Naive thymus-derived CD4-positive, alpha-beta T cell (primary cell): ENCODE measurements around the gene TAGLN. TPM values are rescaled to one million over a fixed set of nuclear protein-coding genes. Genes with fewer than 3 reads are reported as not detected.
"Not testable (repeated sequence)": the region's sequence is repeated elsewhere in the genome, so short reads cannot be mapped to it uniquely, and the experiment has no call there.

Experiments used
- ATAC-seq: fragments of 150-1000 bp; cut with Tn5 transposase; 2 replicates; pipeline ENCODE4 v1.10.0; 2021; ENCODE audit warnings: mild to moderate bottlenecking, moderate library complexity
- CTCF ChIA-PET: fragments of 350-600 bp; sonication (Branson Sonifier 250); formaldehyde crosslinking; loops from one replicate; lab custom pipeline; 2021; ENCODE audit warnings: antibody characterized with exemption; lab: Charles Lee
- POLR2A ChIA-PET: fragments of 350-600 bp; sonication (Branson Sonifier 250); formaldehyde crosslinking; loops from one replicate; lab custom pipeline; 2021; ENCODE audit warnings: antibody characterized with exemption, inconsistent platforms; lab: Charles Lee
- DNase-seq, 9 donors: peaks; one replicate each; pipeline versions ENCODE4 v3.0.0 to v3.0.0-alpha.2; 2020 to 2022; ENCODE audit warnings: mixed read lengths in 1 of 9
- H3K27ac ChIP-seq: one replicate; pipeline ENCODE4 v1.7.0; 2013; ENCODE audit warnings: mild to moderate bottlenecking, low read depth, low read length, moderate library complexity
- H3K27me3 ChIP-seq, 2 donors: one replicate each; pipeline ENCODE4 v1.7.0; 2013; ENCODE audit warnings: low read length in 2 of 2, mild to moderate bottlenecking in 2 of 2, moderate library complexity in 2 of 2; ENCODE audit not compliant: control insufficient read depth in 2 of 2, insufficient read depth in 2 of 2
- H3K36me3 ChIP-seq, 3 experiments: 1 replicate in 2 of 3; 2 replicates in 1 of 3; pipeline ENCODE4 v1.7.0; 2013; ENCODE audit warnings: low read length in 3 of 3, mild to moderate bottlenecking in 3 of 3, moderate library complexity in 1 of 3; ENCODE audit not compliant: insufficient read depth in 3 of 3, control insufficient read depth in 2 of 3
- H3K4me1 ChIP-seq, 2 donors: one replicate each; pipeline ENCODE4 v1.7.0; 2013; ENCODE audit warnings: low read length in 2 of 2, mild to moderate bottlenecking in 2 of 2, moderate library complexity in 1 of 2; ENCODE audit not compliant: control insufficient read depth in 2 of 2, insufficient read depth in 2 of 2
- H3K4me3 ChIP-seq: 2 replicates; pipeline ENCODE4 v1.7.0; 2013; ENCODE audit warnings: mild to moderate bottlenecking, low read length
- H3K9me3 ChIP-seq, 3 experiments: 1 replicate in 2 of 3; 2 replicates in 1 of 3; pipeline ENCODE4 v1.7.0; 2013; ENCODE audit warnings: low read length in 3 of 3; ENCODE audit not compliant: control insufficient read depth in 2 of 3
- H3K27ac Mint-ChIP-seq, 9 donors: one replicate each; pipeline ENCODE4 v1.8.0; 2020 to 2022; ENCODE audit warnings: mixed read lengths in 9 of 9, mild to moderate bottlenecking in 8 of 9, moderate library complexity in 5 of 9, inconsistent platforms in 2 of 9
- H3K27me3 Mint-ChIP-seq, 5 donors: one replicate each; pipeline ENCODE4 v1.8.0; 2021 to 2022; ENCODE audit warnings: mixed read lengths in 5 of 5, mild to moderate bottlenecking in 1 of 5
- H3K36me3 Mint-ChIP-seq, 5 donors: one replicate each; pipeline ENCODE4 v1.8.0; 2020 to 2022; ENCODE audit warnings: mixed read lengths in 5 of 5, mild to moderate bottlenecking in 3 of 5, inconsistent platforms in 1 of 5
- H3K4me1 Mint-ChIP-seq, 7 donors: one replicate each; pipeline ENCODE4 v1.8.0; 2020 to 2022; ENCODE audit warnings: mixed read lengths in 7 of 7, mild to moderate bottlenecking in 3 of 7, inconsistent platforms in 1 of 7
- H3K4me3 Mint-ChIP-seq, 10 donors: one replicate each; pipeline ENCODE4 v1.8.0; 2020 to 2022; ENCODE audit warnings: mild to moderate bottlenecking in 10 of 10, mixed read lengths in 10 of 10, moderate library complexity in 6 of 10, inconsistent platforms in 2 of 10
- H3K9me3 Mint-ChIP-seq, 11 donors: one replicate each; pipeline ENCODE4 v1.8.0; 2020 to 2022; ENCODE audit warnings: mixed read lengths in 11 of 11, mild to moderate bottlenecking in 4 of 11, inconsistent platforms in 1 of 11, moderate library complexity in 1 of 11
- intact Hi-C, 2 donors: fragments of 100-400 bp; cut with micrococcal nuclease; formaldehyde crosslinking; loops; one replicate each; pipeline ENCODE4 v1.15.1; 2023
- polyA plus RNA-seq, 2 donors: library from polyadenylated mRNA; unstranded; fragments of 300-500 nt; fragmentation: Illumina TruSeq; gene quantifications; one replicate each; pipeline ENCODE4 v1.2.3, GENCODE V29; 2021
- total RNA-seq, 6 experiments: library from RNA in 5 of 6; stranded (reverse) in 5 of 6; gene quantifications; 1 replicate in 5 of 6; 2 replicates in 1 of 6; pipeline ENCODE4 v1.2.3 and lab custom pipeline; 2021 to 2026

Gene TAGLN
- total and polyA plus RNA-seq, 7 experiments from 2014 or later, result 0.32 to 28.0 (median 13.7) TPM

DNA sequence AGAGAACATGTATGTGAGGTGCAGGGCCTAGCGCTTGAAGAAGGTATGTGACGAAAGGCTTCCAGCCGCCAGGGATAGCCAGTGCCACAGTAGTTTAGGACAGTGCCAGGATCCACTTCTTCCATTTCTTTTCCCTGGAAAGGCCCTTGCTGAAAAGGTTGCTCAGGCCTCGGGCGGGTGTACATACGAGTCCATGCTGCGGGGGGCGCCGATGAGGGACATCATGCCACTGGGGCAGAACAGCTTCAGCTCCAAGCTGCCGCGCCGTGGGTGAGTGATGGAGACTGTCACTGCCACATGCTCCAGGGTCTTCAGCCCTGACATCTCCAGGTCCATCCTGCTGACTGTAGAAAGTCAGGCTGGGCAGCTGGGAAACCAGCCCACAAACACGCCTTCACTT is 9.5 kb downstream of the TAGLN start:
- intact Hi-C loops, result loop anchor here in 1 of 2 donors (5.0 kb wide), 1 partner anchor 76 kb away; no protein-coding TSS in a partner anchor
- ATAC-seq, CTCF ChIA-PET: not testable (repeated sequence)

DNA sequence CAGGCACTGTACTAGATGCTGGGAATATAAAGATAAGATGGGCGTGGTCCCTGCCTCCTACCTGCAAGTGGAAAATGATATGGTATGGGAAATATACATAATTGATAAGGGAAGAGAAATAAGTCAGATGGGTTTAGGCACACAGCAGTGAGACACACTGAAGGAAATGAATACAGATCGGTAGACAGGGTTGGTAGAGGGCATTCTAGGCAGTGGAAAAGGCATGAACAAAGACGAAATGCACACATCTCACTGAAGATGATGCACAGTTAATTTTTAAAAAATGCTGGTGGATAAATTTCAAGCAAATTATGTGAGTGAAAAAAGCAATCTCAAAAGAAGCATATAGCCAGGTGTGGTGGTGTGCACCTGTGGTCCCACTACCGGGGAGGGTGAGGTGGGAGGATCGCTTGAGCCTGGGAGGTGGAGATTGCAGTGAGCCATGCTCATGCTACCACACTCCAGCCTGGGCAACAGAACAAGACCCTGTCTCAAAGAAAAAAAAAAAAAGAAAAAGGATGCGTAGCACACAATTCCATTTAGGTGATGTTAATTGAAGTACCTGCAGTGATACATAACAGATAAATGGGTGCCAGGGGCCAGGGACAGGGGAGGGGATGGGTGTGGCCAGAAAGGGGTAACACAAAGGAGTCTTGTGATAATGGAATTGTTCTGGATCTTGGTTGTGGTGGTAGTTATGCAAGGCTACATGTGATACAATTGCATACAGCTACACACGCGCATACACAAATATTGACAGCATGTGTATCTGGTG is 10.4 kb downstream of the TAGLN start:
- H3K4me1 ChIP-seq, H3K27me3 Mint-ChIP-seq, POLR2A ChIA-PET, H3K27ac ChIP-seq, H3K27me3 ChIP-seq, H3K9me3 ChIP-seq, ATAC-seq, H3K4me3 Mint-ChIP-seq, H3K4me3 ChIP-seq, DNase-seq, H3K9me3 Mint-ChIP-seq, H3K4me1 Mint-ChIP-seq, CTCF ChIA-PET: not testable (repeated sequence)
- H3K36me3 ChIP-seq, result peaks cover 7 to 52% (median 20%) of the 10 kb centered on the region in 3 experiments
- intact Hi-C loops, result loop anchor here in 1 of 2 donors (5.0 kb wide), 1 partner anchor 77 kb away; no protein-coding TSS in a partner anchor
- Mint-ChIP-seq H3K36me3 (peaks cover 17 to 39% (median 25%) of the 10 kb centered on the region in 5 donors), H3K27ac (peak overlapping the region in 2 of 9 donors; percentile 56 to 62)

More for the DNA sequence above, 9.5 kb downstream of the TAGLN start:
- H3K4me3 Mint-ChIP-seq, H3K27me3 ChIP-seq, H3K9me3 Mint-ChIP-seq, H3K4me1 Mint-ChIP-seq, H3K4me3 ChIP-seq, H3K9me3 ChIP-seq, H3K27ac Mint-ChIP-seq, H3K4me1 ChIP-seq, H3K27me3 Mint-ChIP-seq, POLR2A ChIA-PET, DNase-seq, H3K27ac ChIP-seq: not testable (repeated sequence)
- peaks cover 7 to 55% (median 16%) of the 10 kb centered on the region in 3 experiments for H3K36me3 ChIP-seq
- H3K36me3 Mint-ChIP-seq, result peaks cover 17 to 38% (median 20%) of the 10 kb centered on the region in 5 donors

DNA sequence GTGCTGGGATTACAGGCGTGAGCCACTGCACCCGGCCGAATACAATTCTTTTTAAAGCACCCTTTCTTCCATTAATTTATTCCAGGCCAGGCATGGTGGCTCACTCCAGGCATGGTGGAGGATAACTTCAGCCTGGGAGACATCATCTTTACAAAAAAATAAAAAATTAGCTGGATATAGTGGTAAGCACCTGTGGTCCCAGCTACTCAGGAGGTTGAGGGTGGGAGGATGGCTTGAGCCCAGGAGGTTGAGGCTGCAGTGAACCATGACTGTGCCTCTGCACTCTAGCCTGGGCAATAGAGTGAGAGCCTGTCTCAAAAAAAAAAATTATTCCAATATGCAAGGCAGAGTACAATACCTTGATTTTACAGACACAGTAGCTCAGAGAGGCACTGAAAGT is 11.4 kb downstream of the TAGLN start:
- ChIA-PET POLR2A (interaction anchor here (1.1 kb wide), 1 partner anchor 32 kb away, joined by 4 read pairs; the partner anchor contains the start of gene SIDT2), CTCF (interaction anchor here (0.6 to 1.2 kb wide), 4 partner anchors 16 to 824 kb away, joined by 4 to 6 read pairs (median 4); partner anchors contain the start of gene PCSK7)
- H3K27me3 Mint-ChIP-seq, result no peaks in the 10 kb centered on the region
- H3K9me3 Mint-ChIP-seq, result no peaks in the 10 kb centered on the region
- peak overlapping the region in 6 of 9 donors; percentile 47 to 87 (median 73) for H3K27ac Mint-ChIP-seq
- peaks cover 0 to 9% (median 3%) of the 10 kb centered on the region in 7 donors for H3K4me1 Mint-ChIP-seq
- no peak overlapping the region for H3K4me3 Mint-ChIP-seq
- DNase-seq, result no peak
- Histone ChIP-seq H3K4me3 (no peak overlapping the region), H3K9me3 (no peaks in the 10 kb centered on the region), H3K27me3 (no peaks in the 10 kb centered on the region), H3K27ac (no peak overlapping the region), H3K4me1 (no peaks in the 10 kb centered on the region), H3K36me3 (peaks cover 0 to 48% (median 23%) of the 10 kb centered on the region in 3 experiments)
- no peak for ATAC-seq
- peaks cover 13 to 39% (median 24%) of the 10 kb centered on the region in 5 donors for H3K36me3 Mint-ChIP-seq
- intact Hi-C loops, result no loop called here

DNA sequence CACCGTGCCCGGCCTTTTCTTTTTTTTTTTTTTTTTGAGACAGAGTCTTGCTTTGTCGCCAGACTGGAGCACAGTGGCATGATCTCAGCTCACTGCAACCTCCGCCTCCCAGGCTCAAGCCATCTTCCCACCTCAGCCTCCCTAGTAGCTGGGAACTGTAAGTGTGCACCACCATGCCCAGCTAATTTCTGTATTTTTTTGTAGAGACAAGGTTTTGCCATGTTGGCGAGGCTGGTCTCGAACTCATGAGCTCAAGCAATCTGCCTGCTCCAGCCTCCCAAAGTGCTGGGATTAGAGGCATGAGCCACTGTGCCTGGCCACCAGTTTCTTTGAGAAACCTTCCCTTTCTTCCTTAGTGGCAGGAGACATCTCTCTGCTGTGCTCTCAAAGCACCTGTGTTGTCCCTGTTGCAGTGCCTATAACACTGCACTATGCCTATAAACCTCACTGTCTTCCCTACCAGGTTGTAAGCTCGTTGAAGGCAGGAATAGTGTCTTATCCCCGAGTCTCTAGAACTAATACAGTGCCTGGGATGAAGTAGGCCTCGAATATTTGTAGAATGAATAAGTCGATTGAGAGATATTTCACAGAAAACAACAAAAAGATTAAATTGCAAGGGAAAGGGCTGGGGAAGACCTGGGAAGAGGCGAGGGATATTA is 13.7 kb downstream of the TAGLN start:
- Mint-ChIP-seq H3K27ac (peak overlapping the region in 5 of 9 donors; percentile 0 to 77 (median 51)), H3K4me1 (peaks cover 0 to 9% (median 3%) of the 10 kb centered on the region in 7 donors), H3K4me3 (no peak overlapping the region), H3K36me3 (peaks cover 16 to 57% (median 28%) of the 10 kb centered on the region in 5 donors), H3K9me3 (no peaks in the 10 kb centered on the region), H3K27me3 (no peaks in the 10 kb centered on the region)
- DNase-seq (no peak), ATAC-seq (no peak)
- no peaks in the 10 kb centered on the region for H3K4me1 ChIP-seq
- ChIA-PET CTCF (interaction anchor here (1.2 kb wide), 1 partner anchor 14 kb away, joined by 3 read pairs; no protein-coding TSS in a partner anchor), POLR2A (interaction anchor here (0.7 kb wide), 1 partner anchor 14 kb away, joined by 3 read pairs; no protein-coding TSS in a partner anchor)
- intact Hi-C loops, result loop anchor here in 1 of 2 donors (2.0 kb wide), 1 partner anchor 18 kb away; no protein-coding TSS in a partner anchor
- H3K4me3 ChIP-seq, result no peak overlapping the region
- H3K27ac ChIP-seq, result no peak overlapping the region
- H3K9me3 ChIP-seq, result no peaks in the 10 kb centered on the region
- H3K27me3 ChIP-seq, result no peaks in the 10 kb centered on the region
- H3K36me3 ChIP-seq, result peaks cover 5 to 70% (median 39%) of the 10 kb centered on the region in 3 experiments

DNA sequence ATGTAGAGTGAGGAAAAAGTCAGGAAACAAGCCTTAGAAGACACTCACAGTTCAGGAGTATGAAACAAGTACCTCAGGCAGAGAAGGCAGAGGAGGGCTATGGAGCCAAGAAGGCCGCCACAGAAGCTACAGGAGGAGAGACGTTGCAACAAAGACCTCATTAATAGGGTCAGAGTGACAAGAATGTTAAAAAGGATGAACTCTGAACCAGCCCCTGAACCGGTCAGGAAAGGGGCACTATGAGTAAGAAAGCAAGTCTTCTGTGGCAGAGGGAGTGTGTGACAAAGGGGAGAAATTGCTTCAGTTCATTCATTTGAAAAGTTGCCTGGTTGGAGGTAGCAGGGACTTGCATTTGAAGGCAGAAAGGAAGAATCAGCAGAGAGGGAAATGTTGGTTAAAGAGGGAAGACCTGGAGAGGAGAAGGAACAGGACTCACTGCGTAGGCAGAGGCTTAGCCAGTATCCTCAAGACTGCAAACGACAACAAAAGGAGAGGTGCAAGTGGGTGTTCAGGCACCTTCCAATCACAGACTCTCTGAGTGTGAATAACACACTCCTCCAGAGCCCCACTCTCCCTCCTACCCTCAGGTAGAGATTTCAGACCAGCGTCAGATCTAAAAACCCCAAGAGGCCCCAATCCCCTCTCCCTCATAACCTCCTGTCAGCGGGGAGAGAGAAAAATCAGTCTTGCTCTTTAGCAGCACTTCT is 15.4 kb downstream of the TAGLN start:
- DNase-seq (no peak), ATAC-seq (no peak)
- no peaks in the 10 kb centered on the region for H3K4me1 ChIP-seq
- intact Hi-C loops, result no loop called here
- no peaks in the 10 kb centered on the region for H3K27me3 Mint-ChIP-seq
- peak overlapping the region in 8 of 9 donors; percentile 10 to 88 (median 52) for H3K27ac Mint-ChIP-seq
- no peaks in the 10 kb centered on the region for H3K9me3 Mint-ChIP-seq
- peaks cover 0 to 13% (median 3%) of the 10 kb centered on the region in 7 donors for H3K4me1 Mint-ChIP-seq
- ChIA-PET CTCF (interaction anchor here (1.1 kb wide), 1 partner anchor 12 kb away, joined by 3 read pairs; no protein-coding TSS in a partner anchor), POLR2A (interaction anchor here (1.3 to 1.4 kb wide), 2 partner anchors 12 to 16 kb away, joined by 3 to 4 read pairs; no protein-coding TSS in a partner anchor)
- peaks cover 20 to 85% (median 56%) of the 10 kb centered on the region in 3 experiments for H3K36me3 ChIP-seq
- H3K9me3 ChIP-seq, result no peaks in the 10 kb centered on the region
- no peak overlapping the region for H3K4me3 ChIP-seq
- no peaks in the 10 kb centered on the region for H3K27me3 ChIP-seq
- H3K27ac ChIP-seq, result no peak overlapping the region
- H3K36me3 Mint-ChIP-seq, result peaks cover 22 to 70% (median 33%) of the 10 kb centered on the region in 5 donors
- H3K4me3 Mint-ChIP-seq, result no peak overlapping the region
